Osteoblast (primary cell): ENCODE data around the gene EFNB3. TPM values are rescaled to one million over a fixed set of nuclear protein-coding genes. Genes with fewer than 3 reads are reported as not detected.

Source experiments
- DNase-seq: peaks from one replicate; pipeline ENCODE4 v3.0.0; 2011; ENCODE audit warnings: low spot score, mixed read lengths; ENCODE audit not compliant: insufficient read length; ENCODE audit errors: missing footprints
- H2AFZ ChIP-seq: 2 replicates; pipeline ENCODE4 v1.6.0; 2011; ENCODE audit warnings: mild to moderate bottlenecking, low read length
- H3K27ac ChIP-seq: 2 replicates; pipeline ENCODE4 v1.5.1; 2011; ENCODE audit warnings: mild to moderate bottlenecking, low read depth, low read length, moderate library complexity
- H3K27me3 ChIP-seq: 2 replicates; pipeline ENCODE4 v1.6.0; 2012; ENCODE audit warnings: mild to moderate bottlenecking, control low read depth, inconsistent platforms, low read length, moderate library complexity; ENCODE audit not compliant: insufficient read depth
- H3K36me3 ChIP-seq: 2 replicates; pipeline ENCODE4 v1.5.1; 2011; ENCODE audit warnings: mild to moderate bottlenecking, low read length, control low read depth, moderate library complexity; ENCODE audit not compliant: insufficient read depth
- H3K4me1 ChIP-seq: 2 replicates; pipeline ENCODE4 v1.5.1; 2011; ENCODE audit warnings: mild to moderate bottlenecking, low read length, control low read depth, moderate library complexity; ENCODE audit not compliant: insufficient read depth
- H3K4me2 ChIP-seq: 2 replicates; pipeline ENCODE4 v1.6.0; 2011; ENCODE audit warnings: mild to moderate bottlenecking, low read length; ENCODE audit not compliant: insufficient read depth
- H3K4me3 ChIP-seq: fragments of 200-600 bp; sonication (generic); 3 replicates; pipeline ENCODE4 v1.5.1; 2012; ENCODE audit warnings: mild to moderate bottlenecking, low read length, inconsistent platforms; ENCODE audit not compliant: insufficient read depth
- H3K79me2 ChIP-seq: 2 replicates; pipeline ENCODE4 v1.6.0; 2012; ENCODE audit warnings: mild to moderate bottlenecking, low read length, control low read depth, inconsistent platforms; ENCODE audit not compliant: insufficient read depth
- H3K9me3 ChIP-seq: 2 replicates; pipeline ENCODE4 v1.5.1; 2011; ENCODE audit warnings: low read depth, low read length, control low read depth
- H4K20me1 ChIP-seq: 2 replicates; pipeline ENCODE4 v1.6.0; 2012; ENCODE audit warnings: mild to moderate bottlenecking, low read length, control low read depth; ENCODE audit not compliant: insufficient read depth
- CTCF ChIP-seq: IDR thresholded peaks from 2 replicates; pipeline ENCODE4 v1.5.1; 2011; ENCODE audit warnings: mild to moderate bottlenecking, low read depth, low read length, moderate library complexity; ENCODE audit errors: extremely low read depth
- total RNA-seq: library from RNA; depleted of rRNA; stranded (reverse); fragments of >200 nt; gene quantifications from 2 replicates; pipeline ENCODE4 v1.2.3, GENCODE V29; 2012

EFNB3 gene
- total RNA-seq, 1 donor, result 1.8 TPM

GRCh38 chr17:7745748-7746470, 40.9 kb downstream of the EFNB3 start:
- H3K4me2 ChIP-seq, result peak overlapping the region; percentile 41
- no peaks in the 10 kb centered on the region for H3K9me3 ChIP-seq
- no peak for TF ChIP-seq CTCF
- H3K4me1 ChIP-seq, result peaks cover 31% of the 10 kb centered on the region
- H3K27ac ChIP-seq, result no peak overlapping the region
- H3K4me3 ChIP-seq, result no peak overlapping the region
- no peaks in the 10 kb centered on the region for H3K36me3 ChIP-seq
- H3K79me2 ChIP-seq, result no peaks in the 10 kb centered on the region
- no peak overlapping the region for H2AFZ ChIP-seq
- H3K27me3 ChIP-seq, result peaks cover 1% of the 10 kb centered on the region
- no peaks in the 10 kb centered on the region for H4K20me1 ChIP-seq
- DNase-seq, result peak; percentile 92

- H3K79me2 ChIP-seq, result no peaks in the 10 kb centered on the region
- no peak overlapping the region for H2AFZ ChIP-seq
- peaks cover 36% of the 10 kb centered on the region for H3K4me1 ChIP-seq
- TF ChIP-seq CTCF, result no peak
- no peak for DNase-seq
- H3K27me3 ChIP-seq, result no peaks in the 10 kb centered on the region
- H3K36me3 ChIP-seq, result no peaks in the 10 kb centered on the region
- H3K9me3 ChIP-seq, result no peaks in the 10 kb centered on the region
- no peaks in the 10 kb centered on the region for H4K20me1 ChIP-seq
- H3K4me3 ChIP-seq, result no peak overlapping the region
- H3K4me2 ChIP-seq, result peak overlapping the region; percentile 49
- peak overlapping the region; percentile 59 for H3K27ac ChIP-seq
Observed at GRCh38 chr17:7747635-7748071, 42.7 kb downstream of the EFNB3 start.

- peaks cover 36% of the 10 kb centered on the region for H3K4me1 ChIP-seq
- H3K79me2 ChIP-seq, result no peaks in the 10 kb centered on the region
- no peaks in the 10 kb centered on the region for H4K20me1 ChIP-seq
- no peak overlapping the region for H2AFZ ChIP-seq
- H3K36me3 ChIP-seq, result no peaks in the 10 kb centered on the region
- TF ChIP-seq CTCF, result no peak
- H3K4me3 ChIP-seq, result no peak overlapping the region
- H3K9me3 ChIP-seq, result no peaks in the 10 kb centered on the region
- H3K4me2 ChIP-seq, result peak overlapping the region; percentile 49
- H3K27ac ChIP-seq, result peak overlapping the region; percentile 59
- DNase-seq, result no peak
- H3K27me3 ChIP-seq, result no peaks in the 10 kb centered on the region
Observed at GRCh38 chr17:7748076-7748775, 43.2 kb downstream of the EFNB3 start.

- Histone ChIP-seq H3K9me3 (no peaks in the 10 kb centered on the region), H3K27me3 (no peaks in the 10 kb centered on the region), H3K79me2 (no peaks in the 10 kb centered on the region), H3K4me1 (peaks cover 36% of the 10 kb centered on the region), H3K36me3 (no peaks in the 10 kb centered on the region), H3K4me3 (no peak overlapping the region), H4K20me1 (no peaks in the 10 kb centered on the region), H3K4me2 (peak overlapping the region; percentile 63), H3K27ac (peak overlapping the region; percentile 65), H2AFZ (no peak overlapping the region)
- no peak for TF ChIP-seq CTCF
- DNase-seq, result peak; percentile 86
Observed at GRCh38 chr17:7750321-7750821, 45.4 kb downstream of the EFNB3 start.
